HepG2 (cell line): ENCODE measurements around the gene CCDC88A. TPM values are rescaled to one million over a fixed set of nuclear protein-coding genes. Genes with fewer than 3 reads are reported as not detected.

ENCODE experiments used
- AHR ChIP-seq: IDR thresholded peaks from 2 replicates; pipeline ENCODE4 v1.6.1; 2018; ENCODE audit warnings: missing genetic modification reagents, missing compliant biosample characterization
- ARNTL ChIP-seq: sonication (generic); formaldehyde crosslinking; IDR thresholded peaks from 2 replicates; pipeline ENCODE4 v1.4.0; 2020; ENCODE audit warnings: mild to moderate bottlenecking, missing genetic modification reagents
- ELF3 ChIP-seq: IDR thresholded peaks from 2 replicates; pipeline ENCODE4 v1.6.1; 2016; ENCODE audit warnings: missing genetic modification reagents, missing compliant biosample characterization
- HNRNPUL1 ChIP-seq: fragments of 200-400 bp; formaldehyde crosslinking; IDR thresholded peaks from 2 replicates; pipeline ENCODE4 v1.6.1; 2017; ENCODE audit warnings: low read depth, mild to moderate bottlenecking, low read length, moderate library complexity
- ONECUT2 ChIP-seq: sonication (generic); formaldehyde crosslinking; IDR thresholded peaks from 2 replicates; pipeline ENCODE4 v1.4.0; 2020; ENCODE audit warnings: missing genetic modification reagents
- RELA ChIP-seq: sonication (generic); formaldehyde crosslinking; IDR thresholded peaks from 2 replicates; pipeline ENCODE4 v1.4.0; 2020; ENCODE audit warnings: missing genetic modification reagents
- RNF2 ChIP-seq: fragments of 450-650 bp; conservative IDR thresholded peaks from 2 replicates; pipeline ENCODE4 v1.6.1; 2016; ENCODE audit warnings: low read depth
- SNAI1 ChIP-seq: sonication (generic); formaldehyde crosslinking; IDR thresholded peaks from 2 replicates; pipeline ENCODE4 v1.5.0; 2020; ENCODE audit warnings: mild to moderate bottlenecking, missing genetic modification reagents, borderline replicate concordance
- TGIF2 ChIP-seq: IDR thresholded peaks from 2 replicates; pipeline ENCODE4 v1.6.1; 2016; ENCODE audit warnings: control low read depth, missing compliant biosample characterization
- ZBTB14 ChIP-seq: sonication (generic); formaldehyde crosslinking; IDR thresholded peaks from 2 replicates; pipeline ENCODE4 v1.4.0; 2020; ENCODE audit warnings: missing genetic modification reagents
- ZNF251 ChIP-seq: sonication (generic); formaldehyde crosslinking; IDR thresholded peaks from 2 replicates; pipeline ENCODE4 v1.9.0; 2021; ENCODE audit warnings: mild to moderate bottlenecking, missing genetic modification reagents
- ZNF282 ChIP-seq: fragments of 450-650 bp; IDR thresholded peaks from 2 replicates; pipeline ENCODE4 v1.6.1; 2018; ENCODE audit not compliant: partially characterized antibody
- ZNF318 ChIP-seq: sonication (generic); formaldehyde crosslinking; IDR thresholded peaks from 2 replicates; pipeline ENCODE4 v1.4.0; 2020; ENCODE audit warnings: mild to moderate bottlenecking, missing genetic modification reagents
- ZNF773 ChIP-seq: sonication (generic); formaldehyde crosslinking; IDR thresholded peaks from 2 replicates; pipeline ENCODE4 v1.4.0; 2020; ENCODE audit warnings: missing genetic modification reagents, borderline replicate concordance
- polyA plus RNA-seq, 8 experiments: library from polyadenylated mRNA; depleted of rRNA in 3 of 8; stranded (reverse) in 7 of 8; unstranded in 1 of 8; fragments of >200 nt; fragmentation: Illumina TruSeq in 4 of 8; extraction: Trizol in 4 of 8; gene quantifications; 2 replicates each; pipeline versions ENCODE4 v1.2.1 to v1.2.3, GENCODE V29; 2011 to 2016; ENCODE audit warnings: low read depth in 4 of 8, missing spikeins in 1 of 8, mixed read lengths in 1 of 8; ENCODE audit not compliant: insufficient read depth in 1 of 8
- total RNA-seq, 5 experiments: library from RNA; depleted of rRNA; stranded (reverse); fragments of >200 nt; fragmentation: Illumina TruSeq; extraction: Trizol; gene quantifications; 2 replicates each; pipeline ENCODE4 v1.2.3, GENCODE V29; 2016; ENCODE audit warnings: low read depth in 1 of 5
- TF ChIP-seq, protein P1 (sequence below): sonication (generic); formaldehyde crosslinking; conservative IDR thresholded peaks from 2 replicates; pipeline ENCODE4 v1.8.0; 2022; ENCODE audit warnings: low read depth, missing genetic modification reagents
- TF ChIP-seq, protein P2 (sequence below): sonication (generic); formaldehyde crosslinking; IDR thresholded peaks from 2 replicates; pipeline ENCODE4 v1.5.0; 2020; ENCODE audit warnings: mild to moderate bottlenecking, missing genetic modification reagents

Gene CCDC88A
- total and polyA plus RNA-seq, 2 of the 13 experiments (the other 11 are each of a cell fraction or from before 2014, with no cell fraction given): 43.2 to 84.1 TPM

DNA sequence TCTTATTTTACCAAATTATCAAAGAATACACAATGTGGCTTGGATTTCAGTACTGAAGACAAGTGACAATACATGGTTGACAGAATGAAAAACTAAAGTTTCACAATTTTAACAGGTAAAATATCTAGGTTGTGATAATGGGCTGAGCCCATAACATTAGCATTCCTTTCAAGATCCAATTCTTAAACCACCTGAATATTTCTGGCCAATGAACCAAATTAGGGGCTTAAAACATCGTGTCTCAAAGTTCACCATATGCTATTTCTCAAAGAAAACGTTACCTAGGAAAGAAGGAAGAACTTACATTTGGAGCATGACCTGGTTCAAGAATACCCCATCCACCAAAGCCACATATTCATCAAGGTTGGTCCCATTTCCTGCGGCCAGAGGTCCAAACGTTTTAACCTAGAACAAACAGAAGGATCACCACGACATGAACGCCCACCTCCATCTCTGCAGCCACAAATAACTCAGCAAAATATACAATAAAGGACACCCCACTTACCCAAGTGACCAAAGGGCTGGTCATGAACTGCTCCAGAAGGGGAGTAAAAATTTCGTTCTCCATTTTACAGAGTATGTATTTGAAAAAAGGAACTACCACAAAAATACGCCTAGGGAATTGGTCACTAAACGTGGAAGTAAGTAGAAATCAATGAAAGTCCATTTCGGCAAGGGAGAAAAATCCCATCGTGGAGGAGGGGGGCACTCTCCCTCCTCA is 984 bp downstream of the CCDC88A start (continued):
- TF ChIP-seq, protein P1, sequence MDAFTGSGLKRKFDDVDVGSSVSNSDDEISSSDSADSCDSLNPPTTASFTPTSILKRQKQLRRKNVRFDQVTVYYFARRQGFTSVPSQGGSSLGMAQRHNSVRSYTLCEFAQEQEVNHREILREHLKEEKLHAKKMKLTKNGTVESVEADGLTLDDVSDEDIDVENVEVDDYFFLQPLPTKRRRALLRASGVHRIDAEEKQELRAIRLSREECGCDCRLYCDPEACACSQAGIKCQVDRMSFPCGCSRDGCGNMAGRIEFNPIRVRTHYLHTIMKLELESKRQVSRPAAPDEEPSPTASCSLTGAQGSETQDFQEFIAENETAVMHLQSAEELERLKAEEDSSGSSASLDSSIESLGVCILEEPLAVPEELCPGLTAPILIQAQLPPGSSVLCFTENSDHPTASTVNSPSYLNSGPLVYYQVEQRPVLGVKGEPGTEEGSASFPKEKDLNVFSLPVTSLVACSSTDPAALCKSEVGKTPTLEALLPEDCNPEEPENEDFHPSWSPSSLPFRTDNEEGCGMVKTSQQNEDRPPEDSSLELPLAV (CRISPR knock-in tag): no peak
- no peak for TF ChIP-seq RNF2
- no peak for TF ChIP-seq ZNF318 (CRISPR knock-in tag)
- no peak for TF ChIP-seq RELA (CRISPR knock-in tag)
- TF ChIP-seq ZBTB14: peak; percentile 34; the same call in 1 of the 2 replicates
- 0 out of 2 replicates have a peak, but pooled peaks have one; percentile 17 for TF ChIP-seq ELF3 (CRISPR knock-in tag)
- TF ChIP-seq SNAI1 (CRISPR knock-in tag): no peak
- TF ChIP-seq ONECUT2 (CRISPR knock-in tag): 0 out of 2 replicates have a peak, but pooled peaks have one; percentile 10
- TF ChIP-seq, protein P2, sequence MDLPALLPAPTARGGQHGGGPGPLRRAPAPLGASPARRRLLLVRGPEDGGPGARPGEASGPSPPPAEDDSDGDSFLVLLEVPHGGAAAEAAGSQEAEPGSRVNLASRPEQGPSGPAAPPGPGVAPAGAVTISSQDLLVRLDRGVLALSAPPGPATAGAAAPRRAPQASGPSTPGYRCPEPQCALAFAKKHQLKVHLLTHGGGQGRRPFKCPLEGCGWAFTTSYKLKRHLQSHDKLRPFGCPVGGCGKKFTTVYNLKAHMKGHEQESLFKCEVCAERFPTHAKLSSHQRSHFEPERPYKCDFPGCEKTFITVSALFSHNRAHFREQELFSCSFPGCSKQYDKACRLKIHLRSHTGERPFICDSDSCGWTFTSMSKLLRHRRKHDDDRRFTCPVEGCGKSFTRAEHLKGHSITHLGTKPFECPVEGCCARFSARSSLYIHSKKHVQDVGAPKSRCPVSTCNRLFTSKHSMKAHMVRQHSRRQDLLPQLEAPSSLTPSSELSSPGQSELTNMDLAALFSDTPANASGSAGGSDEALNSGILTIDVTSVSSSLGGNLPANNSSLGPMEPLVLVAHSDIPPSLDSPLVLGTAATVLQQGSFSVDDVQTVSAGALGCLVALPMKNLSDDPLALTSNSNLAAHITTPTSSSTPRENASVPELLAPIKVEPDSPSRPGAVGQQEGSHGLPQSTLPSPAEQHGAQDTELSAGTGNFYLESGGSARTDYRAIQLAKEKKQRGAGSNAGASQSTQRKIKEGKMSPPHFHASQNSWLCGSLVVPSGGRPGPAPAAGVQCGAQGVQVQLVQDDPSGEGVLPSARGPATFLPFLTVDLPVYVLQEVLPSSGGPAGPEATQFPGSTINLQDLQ: no peak
- TF ChIP-seq ZNF773: no peak
- no peak for TF ChIP-seq HNRNPUL1
- TF ChIP-seq TGIF2 (CRISPR knock-in tag): no peak
- TF ChIP-seq ARNTL (CRISPR knock-in tag): no peak
- no peak for TF ChIP-seq ZNF282
- no peak for TF ChIP-seq AHR
- no peak for TF ChIP-seq ZNF251 (CRISPR knock-in tag)
